GM19324 (cell line): ENCODE data around the gene EGF.
"Not testable (repeated sequence)": the region's sequence is repeated elsewhere in the genome, so short reads cannot be mapped to it uniquely, and the experiment has no call there.

Experiments
- ATAC-seq: cut with Tn5 transposase; IDR thresholded peaks from one replicate; pipeline ENCODE4 v1.9.1; 2021; ENCODE audit warnings: mild to moderate bottlenecking, moderate library complexity; ENCODE audit not compliant: unreplicated experiment, low FRiP score

Gene EGF

GRCh38 chr4:109913596-109914241 lies 1.0 kb downstream of the EGF start:
- no peak for ATAC-seq

GRCh38 chr4:109914322-109914721 lies 1.6 kb downstream of the EGF start:
- no peak for ATAC-seq

DNA sequence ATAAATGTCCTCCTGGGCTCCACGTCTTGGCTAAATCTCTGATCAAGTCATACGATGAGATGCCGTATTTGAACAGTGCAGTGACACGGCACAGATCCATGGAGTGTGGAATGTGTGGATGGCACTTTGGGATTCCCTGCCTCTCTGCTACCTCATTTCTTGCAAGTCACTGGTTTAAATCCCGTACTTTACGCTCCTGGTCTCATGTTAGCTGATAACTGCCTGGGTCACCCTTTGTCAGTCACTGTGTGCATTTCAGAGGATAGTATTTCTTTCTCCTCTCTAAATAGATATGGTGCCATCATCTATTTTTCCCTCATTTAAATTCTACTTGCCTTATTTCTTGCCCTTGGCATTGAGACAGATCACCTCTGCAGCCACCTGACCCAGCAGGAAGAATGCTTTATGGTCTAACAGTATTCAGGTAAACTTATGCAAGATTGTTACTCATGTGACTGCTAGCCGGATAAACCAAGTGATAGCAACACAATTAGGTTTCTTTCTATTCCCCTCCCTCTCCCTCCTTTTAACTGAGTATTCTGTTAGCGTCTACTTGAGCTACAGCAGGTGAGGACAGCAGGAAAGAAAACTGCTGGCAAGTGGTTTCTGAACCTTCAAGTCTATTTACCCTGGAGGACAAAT lies 2.8 kb downstream of the EGF start:
- no peak for ATAC-seq

GRCh38 chr4:109916027-109916409 lies 3.3 kb downstream of the EGF start:
- no peak for ATAC-seq

GRCh38 chr4:109921384-109921808 lies 8.7 kb downstream of the EGF start:
- ATAC-seq = no peak

- ATAC-seq = no peak
Observed at GRCh38 chr4:109925396-109925795, 12.7 kb downstream of the EGF start.

DNA sequence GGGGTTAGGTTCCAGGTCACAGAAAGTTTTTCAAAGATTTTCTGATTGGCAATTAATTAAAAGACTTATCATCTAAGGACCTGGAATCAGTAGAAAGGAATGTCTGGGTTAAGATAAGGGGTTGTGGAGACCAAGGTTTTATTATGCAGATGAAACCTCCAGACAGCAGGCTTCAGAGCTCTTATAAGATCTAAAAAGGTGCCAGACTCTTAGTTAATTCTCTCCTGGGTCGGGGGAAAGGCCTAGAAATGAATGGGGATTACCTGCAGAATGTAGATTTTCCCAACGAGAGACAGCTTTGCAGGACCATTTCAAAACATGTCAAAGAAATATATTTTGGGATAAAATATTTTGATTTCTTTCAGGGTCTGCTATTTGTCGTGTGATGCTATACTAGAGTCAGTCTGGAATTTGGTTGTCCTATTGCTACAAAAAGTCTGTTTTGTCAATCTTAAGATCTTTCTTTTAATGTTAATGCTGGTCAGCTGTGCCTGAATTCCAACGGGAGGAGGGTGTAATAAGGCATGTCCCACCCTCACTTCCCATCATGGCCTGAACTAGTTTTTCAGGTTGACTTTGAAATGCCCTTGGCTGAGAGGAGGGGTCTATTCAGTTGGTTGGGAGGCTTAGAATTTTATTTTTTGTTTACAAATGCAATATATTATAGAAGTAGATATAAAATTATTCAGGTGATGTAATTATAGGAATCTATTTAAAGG lies 15.8 kb downstream of the EGF start:
- no peak for ATAC-seq

- no peak for ATAC-seq
Observed at GRCh38 chr4:109930464-109930863, 17.8 kb downstream of the EGF start.

DNA sequence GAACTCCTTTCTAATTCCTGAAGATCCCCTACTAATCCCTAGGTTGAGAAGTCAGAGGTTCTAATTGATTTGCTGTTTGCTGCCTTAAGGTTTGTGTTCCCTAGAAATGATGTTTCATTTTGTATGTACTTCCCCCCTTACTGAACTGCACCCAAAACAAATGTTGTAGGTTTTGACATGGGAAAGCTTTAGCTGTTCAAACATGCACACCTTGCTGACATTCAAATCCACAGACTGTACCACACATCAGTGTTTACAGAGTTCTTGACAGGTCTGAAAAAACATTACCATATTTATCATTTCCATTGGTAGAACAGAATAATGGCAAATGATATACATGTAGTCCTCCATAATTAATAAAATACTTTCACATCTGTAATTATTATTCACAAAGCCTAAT lies 18.2 kb downstream of the EGF start:
- ATAC-seq = no peak

DNA sequence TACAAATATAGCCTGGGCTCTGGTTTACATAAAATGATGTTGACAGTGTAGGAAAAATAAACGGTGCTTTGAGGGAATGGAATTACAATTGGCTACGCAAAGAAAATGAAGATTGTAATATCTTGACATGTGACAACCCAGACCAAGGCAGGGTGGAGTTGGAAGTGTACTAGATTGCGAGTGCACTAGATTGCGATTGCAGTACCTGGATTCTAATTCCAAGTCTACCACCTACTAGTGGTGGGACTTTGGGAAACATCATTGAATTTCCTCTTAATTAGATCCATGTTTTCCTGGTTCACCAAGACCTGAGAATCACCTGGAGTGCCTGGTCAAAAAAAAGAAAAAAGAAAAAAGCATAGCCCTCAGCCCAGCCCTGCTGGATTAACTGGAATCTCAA lies 18.6 kb downstream of the EGF start:
- ATAC-seq = no peak

- not testable (repeated sequence) for ATAC-seq
Observed at GRCh38 chr4:109937352-109937751, 24.7 kb downstream of the EGF start.

DNA sequence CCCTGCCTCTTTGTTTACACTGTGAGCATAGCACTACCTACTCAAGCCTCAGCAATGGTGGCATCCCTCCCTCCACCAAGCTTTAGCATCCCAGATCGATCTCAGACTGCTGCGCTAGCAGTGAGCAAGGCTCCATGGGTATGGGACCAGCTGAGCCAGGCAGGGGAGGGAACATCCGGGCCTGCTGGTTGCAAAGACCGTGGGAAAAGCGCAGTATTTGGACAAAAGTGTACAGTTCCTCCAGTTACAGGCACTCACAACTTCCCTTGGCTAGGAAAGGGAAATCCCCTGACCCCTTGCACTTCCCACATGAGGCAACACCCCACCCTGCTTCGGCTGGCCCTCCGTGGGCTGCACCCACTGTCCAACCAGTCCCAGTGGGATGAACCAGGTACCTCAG lies 26.5 kb downstream of the EGF start:
- no peak for ATAC-seq

DNA sequence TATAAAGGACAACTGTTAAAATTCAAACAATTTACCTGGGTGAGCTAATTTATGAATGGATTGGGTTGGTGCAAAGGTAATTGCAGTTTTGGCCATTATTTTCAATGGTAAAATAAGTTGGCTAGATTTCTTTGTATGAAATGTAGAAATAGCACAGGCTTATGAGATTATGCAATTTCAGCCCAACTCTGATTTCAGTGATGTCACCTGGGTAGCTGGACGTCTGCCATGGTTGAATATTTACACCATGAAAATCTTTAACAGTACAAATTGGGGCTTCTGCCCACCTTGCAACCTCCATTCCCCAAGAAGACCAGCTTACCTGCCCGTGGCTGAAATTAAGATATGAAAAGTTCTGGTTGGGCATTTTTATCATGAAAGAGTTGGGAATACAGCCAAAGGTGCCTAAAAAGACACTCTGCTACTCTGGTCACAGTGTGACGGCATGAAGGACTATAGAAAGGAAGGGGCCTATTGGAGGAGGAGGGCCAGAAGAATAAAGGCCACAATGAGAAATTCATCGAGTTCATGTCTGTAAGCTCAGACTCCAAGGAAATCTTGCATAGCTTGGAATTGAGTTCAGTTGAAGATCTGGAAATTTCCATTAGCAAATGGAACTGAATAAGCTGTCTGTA lies 29.7 kb downstream of the EGF start:
- no peak for ATAC-seq

DNA sequence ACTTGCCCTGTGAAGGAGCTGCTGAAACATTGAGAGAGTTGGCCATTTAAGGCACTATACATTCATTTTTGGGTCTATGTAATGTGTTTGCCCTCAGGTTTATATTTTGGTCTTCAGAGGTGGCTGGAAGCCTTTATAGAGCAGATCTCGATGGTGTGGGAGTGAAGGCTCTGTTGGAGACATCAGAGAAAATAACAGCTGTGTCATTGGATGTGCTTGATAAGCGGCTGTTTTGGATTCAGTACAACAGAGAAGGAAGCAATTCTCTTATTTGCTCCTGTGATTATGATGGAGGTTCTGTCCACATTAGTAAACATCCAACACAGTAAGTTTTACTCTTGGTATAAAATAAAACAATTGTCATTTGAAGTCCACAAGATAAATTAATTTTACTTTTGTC lies 31.1 kb downstream of the EGF start:
- ATAC-seq = no peak

GRCh38 chr4:109944591-109944990 lies 31.9 kb downstream of the EGF start:
- ATAC-seq = no peak

DNA sequence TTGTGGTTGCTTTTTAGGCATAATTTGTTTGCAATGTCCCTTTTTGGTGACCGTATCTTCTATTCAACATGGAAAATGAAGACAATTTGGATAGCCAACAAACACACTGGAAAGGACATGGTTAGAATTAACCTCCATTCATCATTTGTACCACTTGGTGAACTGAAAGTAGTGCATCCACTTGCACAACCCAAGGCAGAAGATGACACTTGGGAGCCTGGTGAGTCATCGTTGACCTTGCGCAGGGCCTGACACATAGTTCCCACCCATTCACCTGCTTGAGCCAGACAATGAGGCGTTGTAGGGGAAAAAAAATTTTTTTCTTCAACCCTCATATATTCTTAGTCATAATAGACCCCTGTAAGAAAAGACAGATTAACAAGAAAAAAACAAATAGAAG lies 32.4 kb downstream of the EGF start:
- no peak for ATAC-seq

- no peak for ATAC-seq
Observed at GRCh38 chr4:109946120-109946519, 33.4 kb downstream of the EGF start.

- ATAC-seq = no peak
Observed at GRCh38 chr4:109947457-109947856, 34.8 kb downstream of the EGF start.

DNA sequence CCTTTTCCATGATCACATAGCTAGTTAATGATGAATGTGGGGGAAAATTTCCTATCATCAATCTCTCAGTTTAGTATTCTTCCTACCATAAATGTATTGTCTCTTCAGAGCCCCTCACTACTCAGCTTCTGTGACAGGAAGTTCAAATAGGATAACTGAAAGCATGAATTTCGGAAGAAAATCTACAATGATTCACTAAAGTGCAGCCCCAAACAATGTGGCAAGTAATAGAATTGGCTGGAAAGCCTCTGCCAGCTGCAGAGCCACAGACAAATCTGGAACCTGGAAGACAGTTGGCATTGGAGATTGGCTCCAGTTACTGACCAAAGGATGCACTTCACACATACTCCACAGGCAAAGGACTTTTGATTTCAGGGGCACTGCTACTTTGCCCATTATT lies 35.2 kb downstream of the EGF start:
- no peak for ATAC-seq

GRCh38 chr4:109949099-109949718 lies 36.5 kb downstream of the EGF start:
- ATAC-seq = not testable (repeated sequence)

DNA sequence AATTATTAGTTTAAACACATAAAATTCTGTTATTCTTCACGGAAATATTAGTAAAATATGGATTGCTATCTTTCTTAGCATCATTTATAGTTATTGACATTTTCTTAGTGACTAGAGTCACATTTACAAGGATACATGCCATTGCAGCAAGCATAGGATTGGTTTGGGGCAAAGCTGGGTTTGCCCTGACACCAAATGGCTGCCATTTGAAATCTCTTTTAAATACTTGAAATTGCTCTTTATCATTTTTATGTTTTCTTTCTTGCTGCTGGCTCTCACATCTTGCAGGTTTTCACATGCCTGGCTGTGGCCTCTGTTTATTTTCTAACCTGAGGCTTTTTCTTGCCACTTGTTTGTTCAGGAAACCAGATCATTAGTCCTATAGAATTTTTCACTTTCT lies 39.9 kb downstream of the EGF start:
- no peak for ATAC-seq
